ENCODE measurements around the gene BMPER.
A peak's percentile ranks its signal among the peaks of the same experiment; 100 is the strongest.

Gene BMPER

DNA sequence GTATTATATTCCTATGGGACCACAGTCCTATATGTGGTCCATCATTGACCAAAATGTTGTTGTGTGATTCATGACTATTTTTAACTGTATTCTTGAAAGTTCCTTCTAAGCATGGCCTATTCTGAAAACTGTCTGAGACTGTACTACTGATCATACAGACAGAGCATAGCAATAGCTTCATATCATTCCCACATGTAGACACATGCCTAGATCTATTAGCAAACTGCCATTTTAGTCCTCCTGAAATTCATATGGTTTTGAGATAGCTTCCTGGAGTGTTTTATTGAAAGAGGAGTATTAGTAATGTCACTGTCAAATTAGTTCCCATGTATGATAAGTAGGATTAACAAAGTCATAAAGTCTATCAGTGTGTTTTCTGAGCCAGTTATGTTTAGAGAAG is 157.5 kb downstream of the BMPER start:
- no peak for DNase-seq (ENCODE audit: low spot score)

DNA sequence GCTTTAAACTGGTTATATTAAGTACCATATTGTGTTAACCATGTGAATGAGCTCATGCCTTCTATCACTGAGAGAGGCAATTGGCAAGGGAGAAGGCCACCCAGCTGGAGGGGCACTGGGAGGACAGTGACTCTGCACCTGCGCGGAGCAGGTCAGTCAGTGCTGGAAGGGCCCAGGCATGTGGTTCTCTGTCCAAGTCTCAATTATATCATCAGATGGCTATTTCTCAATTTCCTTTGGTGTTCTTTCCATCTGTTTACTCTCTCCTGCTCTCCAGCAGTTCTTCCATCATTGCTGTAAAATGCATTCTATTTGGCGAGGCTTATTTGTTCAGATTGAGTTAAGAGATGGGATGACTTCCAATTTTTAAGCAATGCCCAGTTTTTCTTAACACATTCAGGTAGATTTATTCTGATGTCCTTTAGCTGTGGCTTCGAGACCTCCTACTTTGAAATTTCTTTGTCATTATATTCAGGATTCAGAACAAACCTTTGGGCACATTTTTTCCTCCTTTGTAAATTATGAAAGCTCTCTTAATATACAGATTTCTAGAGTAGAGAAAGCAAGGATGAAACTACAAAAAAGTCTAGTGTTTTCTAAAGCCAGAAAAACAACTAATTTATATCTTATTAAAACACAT is 159.3 kb downstream of the BMPER start:
- DNase-seq (ENCODE audit: low spot score): no peak

DNA sequence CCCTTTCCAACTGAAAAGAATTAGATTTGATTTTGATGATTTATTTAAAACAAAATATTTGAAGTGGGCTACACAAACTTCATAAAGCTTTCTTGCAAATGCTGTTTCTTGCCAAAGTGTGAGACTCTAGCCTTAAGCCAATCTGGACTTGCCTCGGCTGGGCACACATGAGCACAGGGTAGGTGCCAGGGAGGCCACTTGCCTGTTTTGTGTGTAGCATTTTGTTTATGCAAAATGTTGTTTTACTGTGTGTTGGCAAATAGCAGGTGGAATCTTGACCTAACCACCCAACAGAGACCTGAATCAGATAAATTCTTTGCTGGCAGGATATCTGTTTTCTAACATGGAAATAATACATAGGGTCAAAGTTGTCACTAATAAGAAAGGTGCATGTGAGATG is 161.1 kb downstream of the BMPER start:
- no peak for DNase-seq (ENCODE audit: low spot score)

DNA sequence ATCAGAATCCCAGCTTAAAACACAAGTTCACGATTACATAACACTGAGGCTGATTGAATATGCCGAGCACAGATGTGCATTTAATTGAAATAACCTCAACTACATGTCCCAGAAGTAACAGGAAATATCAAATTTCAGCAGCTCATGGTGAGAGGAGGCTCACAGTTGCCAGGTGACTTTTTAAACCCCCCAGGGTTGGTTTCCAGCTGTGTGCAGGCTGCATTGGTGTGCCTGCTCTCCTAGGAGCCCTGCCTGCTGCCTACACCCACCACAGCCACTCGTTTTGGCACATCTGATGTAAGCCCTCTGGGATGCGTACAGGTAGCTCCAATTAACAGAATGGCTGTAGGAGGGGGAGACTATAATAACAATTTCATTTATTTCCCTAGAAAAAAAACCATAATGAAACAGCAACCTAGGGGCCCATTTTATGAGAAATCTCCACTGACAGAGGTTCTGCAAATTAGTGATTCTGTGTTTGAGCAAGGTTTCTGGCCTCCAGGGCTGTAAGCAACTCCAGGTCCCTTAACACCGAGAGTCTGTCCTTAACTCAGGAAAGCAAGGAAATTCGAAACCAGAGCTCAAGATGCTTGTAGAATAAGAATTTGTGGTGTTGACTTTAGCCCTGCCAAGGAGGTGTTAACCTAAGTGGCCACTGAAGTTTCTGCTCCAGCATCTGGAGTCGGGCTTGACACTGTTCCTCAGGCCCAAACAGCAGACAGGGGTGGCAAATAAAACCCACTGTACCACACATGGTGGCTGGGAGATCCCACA is 161.9 kb downstream of the BMPER start:
- no peak for DNase-seq (ENCODE audit: low spot score)

GRCh38 chr7:34069676-34070075 is 164.3 kb downstream of the BMPER start:
- DNase-seq (ENCODE audit: low spot score): peak; percentile 99

DNA sequence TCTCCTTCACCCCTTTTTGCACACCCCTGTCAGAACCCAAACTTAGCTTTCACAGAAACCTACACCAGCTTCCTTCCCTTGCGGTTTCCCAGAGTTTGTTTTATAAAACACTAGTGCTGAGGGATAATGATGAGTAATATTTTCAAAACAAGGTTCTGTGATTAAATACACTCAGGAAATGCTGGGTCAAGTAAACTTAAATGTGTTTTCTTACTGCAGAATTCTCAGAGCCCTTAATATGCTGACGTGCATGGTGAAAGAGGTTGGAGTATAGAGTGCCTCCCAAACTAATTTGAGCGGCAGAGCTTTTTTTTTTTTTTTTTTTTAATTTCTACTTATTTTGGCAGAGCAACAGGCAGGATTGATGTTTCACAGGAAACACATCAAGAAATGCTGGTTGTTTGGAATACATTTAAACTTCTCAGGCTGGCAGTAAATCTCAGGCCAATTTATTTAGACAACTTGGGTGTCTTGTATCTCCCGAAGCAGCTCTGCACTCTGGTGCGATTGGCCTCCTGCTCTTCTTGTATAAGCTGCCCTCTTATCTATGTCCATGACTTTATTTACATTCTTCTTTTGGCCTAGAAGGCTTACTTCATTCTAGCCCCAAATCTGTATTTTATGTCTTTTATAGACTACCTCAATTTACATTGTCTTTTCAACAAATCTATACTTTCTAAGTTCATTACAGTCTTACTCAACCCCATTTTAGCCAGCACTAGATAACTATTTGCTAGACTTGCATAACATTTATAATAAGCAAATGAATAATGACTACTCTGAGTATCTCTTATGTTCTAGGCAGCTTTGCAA is 165.4 kb downstream of the BMPER start:
- DNase-seq (ENCODE audit: low spot score): no peak

- DNase-seq (ENCODE audit: low spot score): no peak
These were observed 168.3 kb downstream of the BMPER start for GRCh38 chr7:34073676-34074075.

GRCh38 chr7:34074421-34074820 is 169.1 kb downstream of the BMPER start:
- DNase-seq (ENCODE audit: low spot score): no peak

DNA sequence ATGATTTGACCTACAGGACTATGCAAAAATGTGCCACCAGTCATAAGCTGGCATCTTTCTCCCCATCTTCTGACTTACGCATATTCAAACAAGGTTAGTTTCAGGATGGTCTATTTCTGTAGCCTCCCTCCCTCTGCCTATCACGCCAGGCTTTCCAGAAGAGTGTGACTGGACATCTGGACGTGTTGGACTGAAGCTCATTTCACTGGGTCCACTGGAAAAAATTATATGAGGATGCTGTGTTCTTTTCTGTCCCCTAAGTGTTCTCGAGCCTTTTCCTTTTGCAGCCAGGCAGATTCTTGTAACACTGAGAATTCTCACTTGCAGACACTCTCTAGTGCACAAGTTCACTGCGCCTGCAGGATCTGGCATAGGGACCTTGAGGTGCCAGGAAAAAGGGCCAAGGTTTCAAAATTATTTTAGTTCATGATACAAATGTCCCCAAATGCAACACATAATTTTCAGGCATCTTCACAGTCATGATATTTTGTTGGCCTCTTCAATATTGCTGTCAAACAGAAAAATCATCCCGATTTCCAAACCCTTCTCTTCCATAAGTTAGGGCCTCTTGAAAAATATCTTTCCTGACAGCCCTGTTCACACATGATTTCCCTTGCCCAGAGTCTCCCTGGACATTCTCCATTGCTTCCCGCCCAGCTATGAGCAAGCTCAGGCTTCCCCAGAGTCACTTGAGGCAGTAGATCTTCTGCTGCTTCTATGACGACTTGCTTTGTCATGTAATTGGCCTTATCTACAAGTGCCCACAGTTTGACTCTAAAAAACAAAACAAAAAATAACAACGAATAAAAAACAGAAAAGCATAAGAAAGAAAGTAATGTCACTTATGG is 170.4 kb downstream of the BMPER start:
- no peak for DNase-seq (ENCODE audit: low spot score)

GRCh38 chr7:34077168-34077567 is 171.8 kb downstream of the BMPER start:
- DNase-seq (ENCODE audit: low spot score): no peak

GRCh38 chr7:34078864-34079263 is 173.5 kb downstream of the BMPER start:
- DNase-seq (ENCODE audit: low spot score): no peak

GRCh38 chr7:34080513-34080912 is 175.2 kb downstream of the BMPER start:
- DNase-seq (ENCODE audit: low spot score): no peak

DNA sequence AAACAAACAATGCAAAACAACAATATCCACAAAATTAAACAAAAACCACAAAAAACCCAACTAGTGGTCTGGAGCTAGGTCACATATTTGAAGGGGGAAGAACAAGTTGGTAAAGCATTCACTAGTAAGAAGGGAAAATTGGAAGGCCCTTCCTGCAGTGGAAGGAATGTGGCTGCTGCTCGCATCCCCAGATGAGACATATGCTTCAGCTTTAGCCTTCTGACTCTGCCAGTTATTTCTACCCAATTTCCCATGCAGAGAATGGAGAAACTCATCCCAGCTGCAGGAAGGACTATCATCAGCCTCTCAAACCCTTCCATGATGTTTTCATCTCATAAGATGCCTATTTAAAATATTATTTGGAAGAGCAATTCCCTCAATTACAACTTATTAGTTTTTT is 176.6 kb downstream of the BMPER start:
- no peak for DNase-seq (ENCODE audit: low spot score)

- no peak for DNase-seq (ENCODE audit: low spot score)
These were observed 178.1 kb downstream of the BMPER start for GRCh38 chr7:34083440-34083839.

DNA sequence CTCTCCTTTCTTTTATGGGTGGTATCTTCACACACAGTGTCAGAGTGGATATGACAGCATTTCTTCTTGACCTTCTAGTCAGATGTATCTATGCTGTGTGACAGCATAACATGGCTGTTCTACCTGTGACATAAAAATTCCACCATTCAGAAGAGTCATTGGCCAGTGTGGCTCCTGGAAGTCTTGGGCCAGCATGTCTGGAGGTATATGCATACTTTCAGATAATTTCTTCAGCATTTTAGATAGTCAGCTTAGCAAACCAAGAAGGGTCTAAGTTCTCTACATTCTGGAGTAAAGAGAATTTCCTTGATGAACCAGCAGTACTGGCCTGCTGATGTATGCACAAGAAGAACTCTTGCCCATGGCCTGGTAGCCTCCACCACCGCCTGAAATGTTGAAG is 179.3 kb downstream of the BMPER start:
- no peak for DNase-seq (ENCODE audit: low spot score)

GRCh38 chr7:34086064-34086463 is 180.7 kb downstream of the BMPER start:
- no peak for DNase-seq (ENCODE audit: low spot score)

GRCh38 chr7:34086981-34087380 is 181.6 kb downstream of the BMPER start:
- DNase-seq (ENCODE audit: low spot score): no peak

DNA sequence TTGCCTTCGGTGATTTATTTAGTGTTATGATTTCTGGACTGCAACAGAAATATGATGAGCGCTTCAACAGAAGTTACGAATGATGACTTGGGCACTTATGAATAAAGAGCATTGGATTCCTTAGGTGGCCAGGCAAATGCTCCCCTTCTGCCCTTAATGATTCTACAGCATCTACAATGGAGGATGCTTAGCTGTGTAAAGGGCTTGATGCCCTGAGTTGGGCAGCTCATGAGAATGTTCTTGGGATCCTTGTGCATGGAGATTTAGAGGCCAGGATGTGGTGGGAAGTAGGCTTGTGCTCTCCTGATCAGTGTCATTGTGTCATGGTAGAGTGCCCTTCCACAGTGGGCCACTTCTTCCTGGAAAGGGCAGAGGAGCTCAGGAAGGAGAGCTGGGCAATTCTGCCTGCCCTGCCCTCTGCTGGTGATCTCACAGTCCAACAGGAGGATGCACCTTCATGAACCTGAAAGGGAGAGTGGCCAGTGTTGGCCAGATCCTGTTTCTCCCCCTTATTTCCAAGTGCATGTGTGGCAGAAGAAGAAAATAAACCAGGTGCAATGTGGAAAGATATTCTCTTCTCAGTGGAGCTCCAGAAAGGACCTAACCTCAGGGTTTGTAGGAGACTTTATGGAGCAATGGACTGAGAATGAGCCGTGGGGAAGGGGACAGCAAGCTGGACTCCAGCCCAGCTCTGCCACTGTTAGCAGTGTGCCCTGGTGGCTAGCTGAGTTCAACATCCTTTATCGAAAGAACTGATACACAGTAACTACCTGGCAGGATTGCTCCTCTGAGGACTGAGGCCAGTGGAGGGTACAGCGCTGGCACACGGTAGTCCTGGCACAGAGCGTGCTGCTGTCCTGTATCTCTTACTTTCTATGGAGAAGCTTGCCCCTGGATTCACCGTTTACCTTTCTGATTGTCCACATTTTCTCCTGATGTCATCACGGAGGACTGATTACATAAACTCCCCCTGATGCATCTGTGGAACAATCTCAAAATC is 182.9 kb downstream of the BMPER start:
- DNase-seq (ENCODE audit: low spot score): peak; percentile 65

DNA sequence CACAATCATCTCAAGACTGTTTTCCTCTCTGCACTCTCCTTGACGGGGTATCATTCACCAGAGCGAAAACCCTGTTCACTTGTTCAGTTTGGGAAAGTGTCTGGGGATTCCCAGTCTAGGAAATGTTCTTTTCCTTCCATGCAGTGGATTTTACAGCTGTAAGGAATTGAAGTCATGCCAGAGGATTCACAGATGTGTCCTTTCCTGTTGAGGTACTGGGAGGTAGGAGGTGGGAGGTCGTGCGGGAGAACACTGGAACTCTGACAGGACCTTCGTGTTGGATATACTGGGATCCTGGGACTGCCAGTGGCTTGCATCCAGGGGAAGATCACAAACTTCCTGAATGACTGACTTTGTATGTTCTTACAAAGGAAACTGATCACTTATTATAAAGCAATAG is 185.5 kb downstream of the BMPER start:
- no peak for DNase-seq (ENCODE audit: low spot score)

GRCh38 chr7:34091321-34091917 is 186.1 kb downstream of the BMPER start:
- peak; percentile 74 for DNase-seq (ENCODE audit: low spot score)
